Memory B cell (primary cell): ENCODE data around the gene GALNT9.

Experiments used
- ATAC-seq: fragments of 150-1000 bp; cut with Tn5 transposase; 2 replicates; pipeline ENCODE4 v1.10.0; 2021; ENCODE audit warnings: low read depth, mild to moderate bottlenecking, moderate library complexity
- DNase-seq, 2 donors: peaks; one replicate each; pipeline ENCODE4 v3.0.0; 2022; ENCODE audit warnings: low spot score in 2 of 2
- H3K27ac Mint-ChIP-seq: one replicate; pipeline ENCODE4 v1.8.0; 2022; ENCODE audit warnings: mild to moderate bottlenecking, moderate library complexity, mixed read lengths
- H3K27me3 Mint-ChIP-seq: one replicate; pipeline ENCODE4 v1.8.0; 2022; ENCODE audit warnings: mixed read lengths
- H3K36me3 Mint-ChIP-seq: one replicate; pipeline ENCODE4 v1.8.0; 2022; ENCODE audit warnings: mild to moderate bottlenecking, mixed read lengths
- H3K4me1 Mint-ChIP-seq: one replicate; pipeline ENCODE4 v1.8.0; 2022; ENCODE audit warnings: mixed read lengths
- H3K4me3 Mint-ChIP-seq: one replicate; pipeline ENCODE4 v1.8.0; 2022; ENCODE audit warnings: mild to moderate bottlenecking, moderate library complexity, mixed read lengths
- H3K9me3 Mint-ChIP-seq: one replicate; pipeline ENCODE4 v1.8.0; 2022; ENCODE audit warnings: mixed read lengths

Gene GALNT9

DNA sequence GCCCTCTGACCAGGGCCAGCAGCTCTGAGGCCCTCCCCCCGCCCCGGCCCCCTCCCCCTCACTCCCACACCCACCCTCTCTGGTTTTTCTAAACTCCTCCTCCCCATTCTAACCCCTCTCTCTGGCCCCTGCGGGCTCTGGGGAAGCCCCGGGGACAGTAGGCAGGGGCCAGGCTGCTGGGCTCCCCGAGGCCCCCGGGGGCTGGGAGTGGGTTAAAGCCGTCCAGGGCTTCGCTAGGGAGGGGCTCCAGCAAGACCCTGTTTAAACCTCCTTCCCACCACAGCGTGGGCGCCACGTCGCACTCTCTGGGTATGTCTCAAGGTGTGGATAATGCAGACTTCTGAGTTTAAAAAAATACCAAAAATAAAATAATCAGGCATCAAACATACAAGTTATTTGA lies 51.4 kb downstream of the GALNT9 start:
- Mint-ChIP-seq H3K4me3 (no peak overlapping the region), H3K27me3 (peaks cover 10% of the 10 kb centered on the region), H3K4me1 (peaks cover 2% of the 10 kb centered on the region), H3K27ac (no peak overlapping the region), H3K9me3 (no peaks in the 10 kb centered on the region), H3K36me3 (no peaks in the 10 kb centered on the region)
- no peak for ATAC-seq
- no peak for DNase-seq

DNA sequence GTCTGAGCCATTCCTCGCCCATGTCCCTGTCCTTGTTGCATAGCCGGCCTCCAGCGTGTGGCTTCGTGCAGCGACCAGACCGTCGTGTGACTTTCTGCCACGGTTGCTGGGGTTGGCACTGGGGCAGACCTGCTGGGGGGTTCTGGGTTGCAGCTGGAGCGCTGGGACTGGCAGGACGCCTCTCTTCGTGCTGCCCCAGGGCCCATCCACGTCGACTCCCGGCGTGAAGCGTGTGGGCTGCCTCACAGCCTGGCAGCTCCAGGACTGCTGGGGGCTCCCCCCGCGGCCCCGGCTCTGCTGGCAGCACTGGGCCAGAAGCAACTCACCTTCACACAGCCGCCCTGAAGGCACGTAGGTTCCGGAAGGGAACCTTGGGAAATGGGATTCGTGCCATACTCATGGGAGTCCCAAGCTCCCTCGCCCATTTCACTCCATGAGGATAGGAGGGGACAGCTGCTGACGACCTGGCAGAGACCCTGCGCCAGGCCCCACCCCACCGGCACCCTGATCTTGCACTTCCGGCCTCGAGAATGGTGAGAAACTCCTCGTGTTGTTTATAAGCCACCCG lies 51.9 kb downstream of the GALNT9 start:
- no peak for ATAC-seq
- H3K9me3 Mint-ChIP-seq: no peaks in the 10 kb centered on the region
- DNase-seq: no peak
- peaks cover 2% of the 10 kb centered on the region for H3K4me1 Mint-ChIP-seq
- peaks cover 12% of the 10 kb centered on the region for H3K27me3 Mint-ChIP-seq
- H3K27ac Mint-ChIP-seq: no peak overlapping the region
- no peaks in the 10 kb centered on the region for H3K36me3 Mint-ChIP-seq
- no peak overlapping the region for H3K4me3 Mint-ChIP-seq

DNA sequence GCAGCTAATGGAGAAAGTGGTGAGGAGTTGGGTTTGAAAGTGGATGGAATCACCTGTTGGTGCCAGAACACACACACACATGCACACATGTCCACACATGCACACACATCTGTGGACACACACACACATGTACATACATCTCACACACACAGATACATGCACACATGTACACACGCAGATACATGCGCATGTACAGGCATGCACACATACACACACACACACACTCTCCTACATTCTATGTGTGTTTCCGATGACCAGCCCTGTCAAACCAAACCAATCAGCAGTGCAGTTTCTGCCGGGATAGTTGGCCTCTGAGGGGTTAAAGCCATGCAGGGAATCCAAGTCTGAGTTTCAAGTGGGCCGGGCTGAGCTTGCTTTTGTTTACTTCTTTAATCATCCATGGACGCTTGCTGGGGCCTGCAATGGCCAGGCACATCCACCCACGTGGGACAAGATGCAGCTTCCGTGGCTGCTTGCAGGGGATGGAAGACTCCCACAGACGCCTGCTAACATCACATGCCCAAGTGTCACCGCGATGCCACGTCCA lies 52.5 kb downstream of the GALNT9 start:
- peaks cover 2% of the 10 kb centered on the region for H3K4me1 Mint-ChIP-seq
- ATAC-seq (no peak), DNase-seq (no peak)
- no peaks in the 10 kb centered on the region for H3K9me3 Mint-ChIP-seq
- H3K27ac Mint-ChIP-seq: no peak overlapping the region
- no peaks in the 10 kb centered on the region for H3K36me3 Mint-ChIP-seq
- H3K27me3 Mint-ChIP-seq: peaks cover 12% of the 10 kb centered on the region
- H3K4me3 Mint-ChIP-seq: no peak overlapping the region

DNA sequence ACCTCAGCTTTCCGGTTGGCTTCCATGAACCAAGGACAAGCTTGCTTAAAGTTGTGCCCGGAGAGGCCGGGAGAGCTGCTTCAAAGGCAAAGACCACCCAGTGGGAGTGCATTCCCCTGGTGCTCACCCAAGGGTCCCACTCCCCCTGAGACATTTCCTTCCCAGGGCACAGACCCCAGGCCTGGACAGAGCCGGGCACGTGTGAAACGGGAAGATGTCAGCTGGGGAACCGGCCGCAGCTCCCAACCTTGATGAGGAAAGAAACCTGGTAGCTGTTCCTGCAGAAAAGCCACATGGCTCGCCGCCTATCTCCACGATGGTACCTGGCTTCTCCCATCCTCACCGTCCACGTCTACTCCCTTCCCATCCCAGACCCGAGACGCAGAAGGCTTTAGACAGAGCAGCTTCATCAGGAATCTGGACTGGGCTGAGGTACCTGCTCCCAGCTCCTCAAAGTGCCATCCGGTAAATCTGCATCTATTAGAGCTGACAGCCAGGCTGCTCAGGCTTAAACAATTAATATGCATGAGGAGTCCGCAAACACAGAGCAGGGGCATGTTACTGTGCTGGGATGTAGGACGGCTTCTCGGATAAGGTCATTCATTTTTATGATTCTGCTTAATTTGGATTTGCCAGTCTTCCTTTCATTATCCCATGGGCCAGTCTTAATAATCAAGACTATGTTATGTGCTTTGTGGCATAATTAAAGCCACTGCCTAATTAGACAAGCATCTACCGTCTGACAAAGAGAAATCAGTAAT lies 53.1 kb downstream of the GALNT9 start:
- no peak overlapping the region for H3K4me3 Mint-ChIP-seq
- peaks cover 2% of the 10 kb centered on the region for H3K4me1 Mint-ChIP-seq
- peaks cover 12% of the 10 kb centered on the region for H3K27me3 Mint-ChIP-seq
- no peaks in the 10 kb centered on the region for H3K36me3 Mint-ChIP-seq
- ATAC-seq (no peak), DNase-seq (no peak)
- H3K27ac Mint-ChIP-seq: no peak overlapping the region
- no peaks in the 10 kb centered on the region for H3K9me3 Mint-ChIP-seq

DNA sequence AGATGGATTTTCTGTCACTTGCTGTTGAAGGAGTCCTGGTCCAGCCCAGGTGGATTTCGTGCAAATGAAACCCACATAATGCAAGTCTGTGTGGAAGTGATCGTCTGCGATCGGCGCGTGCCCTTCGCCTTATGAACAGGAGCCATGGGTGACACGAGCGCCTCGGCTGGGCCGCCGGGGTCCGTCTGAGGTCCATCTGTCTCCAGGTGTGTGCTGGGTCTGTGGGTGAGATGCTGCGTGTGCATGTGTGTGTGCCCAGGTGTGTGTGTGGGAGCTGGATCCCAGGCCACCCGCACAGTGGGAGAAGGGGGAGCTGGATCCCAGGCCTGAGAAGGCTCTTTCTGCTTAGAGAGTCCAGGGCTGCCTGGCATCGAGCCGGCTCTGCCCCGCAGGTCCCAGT lies 53.8 kb downstream of the GALNT9 start:
- Mint-ChIP-seq H3K4me1 (peaks cover 2% of the 10 kb centered on the region), H3K27me3 (peaks cover 13% of the 10 kb centered on the region), H3K4me3 (no peak overlapping the region), H3K36me3 (no peaks in the 10 kb centered on the region), H3K9me3 (no peaks in the 10 kb centered on the region), H3K27ac (no peak overlapping the region)
- DNase-seq (no peak), ATAC-seq (no peak)

DNA sequence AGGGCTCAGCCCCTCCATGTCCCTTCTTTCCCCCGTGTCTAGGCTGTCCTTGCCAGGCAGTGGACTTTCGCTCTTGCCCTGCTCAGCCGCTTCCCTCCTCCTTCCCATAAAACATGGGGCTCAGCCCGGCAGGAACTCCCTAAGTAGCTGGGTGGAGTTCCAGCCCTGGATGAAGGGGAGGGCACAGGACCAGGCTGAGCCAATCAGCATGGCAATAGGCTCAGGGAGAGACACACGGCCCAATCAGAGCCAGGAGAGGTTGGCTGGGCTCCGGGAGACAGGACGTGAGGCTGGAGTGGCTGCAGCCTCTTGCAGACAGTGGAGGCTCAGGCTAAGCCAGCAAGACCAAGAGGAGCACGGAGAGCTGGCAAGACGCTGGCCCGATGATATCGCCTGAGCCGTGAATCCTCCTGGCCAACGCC lies 54.3 kb downstream of the GALNT9 start:
- peaks cover 15% of the 10 kb centered on the region for H3K27me3 Mint-ChIP-seq
- no peaks in the 10 kb centered on the region for H3K36me3 Mint-ChIP-seq
- no peak for DNase-seq
- H3K4me1 Mint-ChIP-seq: peaks cover 2% of the 10 kb centered on the region
- H3K27ac Mint-ChIP-seq: no peak overlapping the region
- H3K4me3 Mint-ChIP-seq: no peak overlapping the region
- H3K9me3 Mint-ChIP-seq: no peaks in the 10 kb centered on the region
- no peak for ATAC-seq

DNA sequence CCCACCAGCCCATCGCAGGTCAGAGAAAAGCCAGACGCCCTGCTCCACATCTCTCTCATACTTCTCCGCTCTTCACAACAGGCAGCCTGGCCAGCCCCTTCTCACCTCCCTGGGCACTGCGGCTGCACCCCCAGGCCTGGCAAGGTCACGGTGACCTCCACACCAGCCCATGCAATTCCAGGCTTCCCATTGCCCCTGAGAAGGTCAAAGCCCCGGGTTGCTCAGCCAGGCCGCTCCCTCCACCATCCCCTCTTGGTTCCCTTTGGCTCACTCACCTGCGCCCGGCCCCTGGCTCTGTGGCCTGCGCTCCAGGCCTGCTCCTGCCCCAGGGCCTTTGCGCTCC lies 55.4 kb downstream of the GALNT9 start:
- Mint-ChIP-seq H3K36me3 (no peaks in the 10 kb centered on the region), H3K4me1 (peaks cover 2% of the 10 kb centered on the region), H3K4me3 (no peak overlapping the region), H3K9me3 (no peaks in the 10 kb centered on the region), H3K27me3 (peaks cover 15% of the 10 kb centered on the region), H3K27ac (no peak overlapping the region)
- DNase-seq (no peak), ATAC-seq (no peak)

DNA sequence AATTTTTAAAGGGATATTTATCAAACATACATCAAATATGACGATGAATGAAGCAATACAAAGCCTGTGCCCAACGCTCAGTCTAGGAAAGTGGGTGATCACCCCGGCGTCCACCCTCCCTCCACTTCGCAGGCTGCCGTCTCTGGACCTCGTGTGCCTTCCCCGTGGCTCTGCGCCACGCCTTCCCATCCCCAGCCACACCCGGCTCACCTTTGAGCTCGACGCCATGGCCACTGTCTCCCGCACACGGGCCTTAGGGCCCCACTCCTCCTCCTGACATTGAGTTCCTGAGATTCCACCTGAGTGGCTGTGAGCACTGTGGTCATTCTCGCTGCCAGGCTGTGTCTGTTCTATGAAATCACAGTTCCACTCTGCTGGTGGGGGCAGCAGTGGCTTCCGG lies 56.7 kb downstream of the GALNT9 start:
- ATAC-seq: no peak
- Mint-ChIP-seq H3K36me3 (no peaks in the 10 kb centered on the region), H3K9me3 (no peaks in the 10 kb centered on the region), H3K27ac (no peak overlapping the region), H3K27me3 (peaks cover 15% of the 10 kb centered on the region), H3K4me1 (peaks cover 2% of the 10 kb centered on the region), H3K4me3 (no peak overlapping the region)
- DNase-seq: no peak

DNA sequence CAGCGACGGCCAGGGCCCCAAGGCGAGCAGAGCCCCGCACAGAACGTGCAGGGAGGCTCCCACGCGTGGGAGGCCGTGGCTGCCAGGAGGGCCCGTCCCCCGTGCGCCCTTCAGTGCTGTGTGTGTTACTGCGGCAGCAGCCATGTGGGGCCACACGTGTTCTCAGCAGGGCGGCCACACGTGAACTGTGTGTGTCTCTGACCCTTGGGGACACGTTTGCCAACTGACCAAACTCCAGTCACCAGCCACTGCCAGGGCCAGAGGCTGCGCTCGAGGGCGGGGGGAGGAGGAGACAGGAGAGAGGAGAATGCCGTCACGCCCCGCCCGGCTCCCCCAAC lies 57.7 kb downstream of the GALNT9 start:
- H3K27ac Mint-ChIP-seq: no peak overlapping the region
- H3K4me1 Mint-ChIP-seq: peaks cover 2% of the 10 kb centered on the region
- no peaks in the 10 kb centered on the region for H3K36me3 Mint-ChIP-seq
- H3K9me3 Mint-ChIP-seq: no peaks in the 10 kb centered on the region
- ATAC-seq: no peak
- peaks cover 13% of the 10 kb centered on the region for H3K27me3 Mint-ChIP-seq
- H3K4me3 Mint-ChIP-seq: no peak overlapping the region
- no peak for DNase-seq

DNA sequence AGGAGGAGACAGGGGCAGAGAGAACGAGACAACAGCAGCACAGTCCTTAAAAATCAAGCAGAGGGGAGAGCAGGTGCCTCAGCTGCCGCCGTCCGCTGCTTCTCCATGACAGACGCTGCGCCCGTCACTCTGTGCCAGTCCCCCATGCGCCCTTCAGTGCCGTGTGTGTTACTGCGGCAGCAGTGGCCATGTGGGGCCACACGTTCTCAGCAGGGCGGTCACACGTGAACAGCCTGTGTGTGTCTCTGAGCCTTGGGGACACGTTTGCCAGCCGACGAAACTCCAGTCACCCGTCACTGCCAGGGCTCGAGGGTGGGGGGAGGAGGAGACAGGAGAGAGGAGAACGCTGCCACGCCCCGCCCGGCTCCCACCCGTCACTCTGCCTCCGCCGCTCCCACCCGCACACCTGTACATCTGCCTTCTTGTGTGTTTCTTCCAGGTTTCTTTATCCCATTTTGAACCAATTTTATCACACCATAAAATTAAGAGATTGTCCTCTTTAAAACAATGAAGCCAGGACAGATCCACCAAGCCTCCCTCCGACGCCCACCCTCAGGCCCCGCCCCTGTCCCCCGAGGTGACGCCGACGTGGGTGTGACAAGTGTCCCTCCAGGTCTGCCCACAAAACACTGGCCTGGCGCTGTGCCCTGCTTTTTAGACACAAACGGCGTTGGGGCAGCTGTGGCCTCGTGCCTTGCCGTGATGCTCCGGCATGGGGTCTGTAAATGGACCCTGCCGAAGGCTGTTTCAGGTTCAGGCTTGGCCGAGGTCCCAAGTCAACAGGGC lies 58.2 kb downstream of the GALNT9 start:
- H3K9me3 Mint-ChIP-seq: no peaks in the 10 kb centered on the region
- H3K4me3 Mint-ChIP-seq: no peak overlapping the region
- H3K4me1 Mint-ChIP-seq: peaks cover 2% of the 10 kb centered on the region
- ATAC-seq: no peak
- no peaks in the 10 kb centered on the region for H3K36me3 Mint-ChIP-seq
- H3K27ac Mint-ChIP-seq: no peak overlapping the region
- DNase-seq: no peak
- peaks cover 9% of the 10 kb centered on the region for H3K27me3 Mint-ChIP-seq

DNA sequence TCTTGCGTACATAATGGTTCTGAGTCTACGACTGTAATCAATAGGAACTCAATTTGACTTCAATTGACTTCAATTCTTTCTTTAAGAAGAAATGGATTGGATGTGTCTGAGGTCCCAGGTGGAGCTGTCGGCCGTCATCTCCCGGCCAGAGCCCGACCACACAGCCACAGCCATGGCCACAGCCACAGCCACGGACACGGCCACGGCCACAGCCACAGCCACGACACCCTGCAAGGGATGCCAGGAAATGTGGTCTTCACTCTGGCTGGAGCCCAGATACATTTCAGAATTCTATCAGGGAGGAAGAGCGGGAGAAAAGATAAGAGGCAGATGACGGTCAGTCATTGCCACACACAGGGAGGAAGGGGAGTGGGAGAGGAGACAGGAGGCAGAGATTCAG lies 58.9 kb downstream of the GALNT9 start:
- Mint-ChIP-seq H3K4me1 (peaks cover 2% of the 10 kb centered on the region), H3K4me3 (no peak overlapping the region), H3K9me3 (no peaks in the 10 kb centered on the region), H3K27ac (no peak overlapping the region), H3K36me3 (no peaks in the 10 kb centered on the region), H3K27me3 (peaks cover 9% of the 10 kb centered on the region)
- DNase-seq: no peak
- no peak for ATAC-seq

DNA sequence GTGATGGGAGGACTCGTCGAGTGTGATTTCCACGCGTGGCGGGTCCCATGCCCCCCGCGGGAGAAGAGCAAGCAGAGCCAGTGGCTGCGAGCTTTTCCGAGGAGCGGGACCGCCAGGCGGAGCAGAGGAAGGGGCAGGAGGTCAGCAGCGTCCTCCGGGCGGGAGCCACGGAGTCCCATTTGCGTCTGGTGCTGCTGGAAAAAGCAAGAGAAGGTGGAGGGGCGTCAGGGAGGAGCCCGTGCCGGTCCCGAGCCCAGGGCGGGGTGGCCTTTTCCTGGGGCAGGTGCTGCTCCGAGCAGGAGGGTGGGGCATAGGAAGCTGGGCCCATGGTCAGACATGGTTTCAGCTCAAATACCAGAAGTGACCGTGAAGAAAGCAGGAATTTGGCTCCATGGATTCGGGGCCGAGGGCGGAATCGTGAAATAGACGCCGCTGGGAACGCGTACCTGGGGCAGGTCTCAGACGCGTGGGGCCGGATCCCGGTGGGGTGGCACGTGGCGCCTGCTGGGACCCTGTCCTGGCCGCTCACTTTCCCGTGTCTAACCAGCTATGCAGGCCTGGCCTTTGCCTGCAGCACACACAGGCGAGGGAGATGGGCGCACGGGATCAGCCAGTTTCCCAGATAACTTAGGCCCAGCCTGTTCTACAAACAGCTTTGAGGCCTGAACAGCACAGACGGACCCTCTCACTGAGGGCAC lies 60.0 kb downstream of the GALNT9 start:
- Mint-ChIP-seq H3K27ac (no peak overlapping the region), H3K4me1 (no peaks in the 10 kb centered on the region), H3K27me3 (peaks cover 4% of the 10 kb centered on the region), H3K36me3 (no peaks in the 10 kb centered on the region), H3K4me3 (no peak overlapping the region), H3K9me3 (no peaks in the 10 kb centered on the region)
- no peak for DNase-seq
- ATAC-seq: no peak

DNA sequence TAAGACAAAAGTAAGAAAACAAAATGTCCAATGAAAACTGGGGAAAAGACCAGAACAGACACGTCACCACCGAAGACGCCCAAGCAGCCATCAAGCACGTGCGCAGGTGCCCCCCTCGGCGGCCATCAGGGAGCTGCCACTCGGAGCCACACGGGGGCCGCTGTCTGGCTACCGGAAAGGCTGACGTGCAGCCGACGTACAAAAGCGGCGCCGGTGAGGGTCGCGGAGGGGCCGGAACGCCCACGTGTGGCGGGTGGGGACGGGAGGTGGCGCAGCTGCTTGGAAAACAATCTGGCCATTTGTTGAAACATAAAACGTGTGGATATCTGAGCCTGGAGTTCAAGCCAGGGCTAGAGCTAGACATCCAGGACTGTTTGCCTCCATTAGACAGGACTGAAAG lies 60.7 kb downstream of the GALNT9 start:
- Mint-ChIP-seq H3K9me3 (no peaks in the 10 kb centered on the region), H3K36me3 (no peaks in the 10 kb centered on the region), H3K27ac (no peak overlapping the region)

DNA sequence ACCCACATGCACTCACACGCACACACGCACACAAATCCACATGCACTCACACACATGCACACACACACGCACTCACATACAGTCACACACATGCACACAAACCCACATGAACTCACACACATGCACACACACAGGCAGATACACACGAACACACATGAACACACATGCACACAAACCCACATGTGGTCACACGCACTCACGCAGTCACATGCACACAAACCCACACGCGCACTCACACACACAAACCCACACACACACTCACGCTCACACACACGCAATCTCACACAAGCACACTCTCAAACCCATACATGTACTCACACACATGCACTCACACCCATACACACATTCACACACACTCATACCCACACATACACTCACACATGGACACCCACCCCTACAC lies 61.5 kb downstream of the GALNT9 start:
- Mint-ChIP-seq H3K27ac (no peak overlapping the region), H3K27me3 (peaks cover 4% of the 10 kb centered on the region), H3K36me3 (no peaks in the 10 kb centered on the region), H3K4me3 (no peak overlapping the region), H3K9me3 (no peaks in the 10 kb centered on the region), H3K4me1 (peaks cover 5% of the 10 kb centered on the region)
- DNase-seq (no peak), ATAC-seq (no peak)

More for the DNA sequence above, 60.7 kb downstream of the GALNT9 start:
- Mint-ChIP-seq H3K4me3 (no peak overlapping the region), H3K4me1 (no peaks in the 10 kb centered on the region), H3K27me3 (peaks cover 4% of the 10 kb centered on the region)
- ATAC-seq: no peak
- DNase-seq: no peak
